ENCODE data around the gene NUMB. TPM values are rescaled to one million over a fixed set of nuclear protein-coding genes. Genes with fewer than 3 reads are reported as not detected.

Gene NUMB
- total and polyA plus RNA-seq, 2 donors (not counting 3 experiments of a cell fraction or from before 2014, with no cell fraction given) = 128 to 164 TPM

DNA sequence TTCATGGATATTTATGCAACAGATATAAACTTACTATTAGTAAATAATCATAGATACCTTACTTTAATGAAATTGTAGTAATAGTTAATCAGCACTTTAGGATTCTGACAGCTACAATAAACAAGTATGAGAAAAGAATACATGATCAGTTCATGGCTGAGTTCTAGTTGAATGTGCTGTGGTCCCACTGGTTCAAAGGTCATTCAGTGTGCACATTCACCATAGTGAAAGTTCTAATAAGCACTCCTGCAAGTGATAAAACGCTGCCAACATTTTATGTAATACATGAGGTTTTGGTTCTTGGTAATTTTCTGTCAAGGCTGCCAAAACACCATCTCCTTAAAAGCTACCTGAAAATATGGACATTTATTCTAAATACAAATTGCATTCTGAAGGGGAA is 92.6 kb downstream of the NUMB start:
- dilution Hi-C loops (cut with MboI; ENCODE audit: extremely low pct_ligation_motif_present, low sequenced_read_pairs) (no loop called here), intact Hi-C loops (cut with micrococcal nuclease) (no loop called here)
- peaks cover 20% of the 10 kb centered on the region for H3K79me2 ChIP-seq (ENCODE audit: control insufficient read depth, insufficient read depth, low read length)
- no peak for FAIRE-seq
- TSS peak; percentile 6 for BruUV-seq (replicated peaks)
- no peak overlapping the region for H3K4me3 ChIP-seq (replicated peaks in 1 of 3; ENCODE audit: insufficient read depth in 1 of 3, low read depth in 1 of 3, low read length in 3 of 3)
- H3K4me1 ChIP-seq (ENCODE audit: control insufficient read depth, extremely low read depth, insufficient read depth, low read length) = no peaks in the 10 kb centered on the region
- no peak overlapping the region for H2AFZ ChIP-seq (ENCODE audit: low read depth, low read length)
- H3K36me3 ChIP-seq (ENCODE audit: control insufficient read depth in 2 of 2, extremely low read depth in 1 of 2, insufficient read depth in 2 of 2, low read length in 2 of 2) = no peaks in the 10 kb centered on the region
- no peak for DNase-seq (ENCODE audit: low read depth, low spot score)
- H3K9ac ChIP-seq (replicated peaks; ENCODE audit: extremely low read depth, insufficient read depth, low read length) = no peak overlapping the region
- H3K4me2 ChIP-seq (ENCODE audit: insufficient read depth, low read length) = no peak overlapping the region
- no peaks in the 10 kb centered on the region for H3K9me1 ChIP-seq (replicated peaks; ENCODE audit: control insufficient read depth, extremely low read depth, insufficient read depth, low read length)
- TF ChIP-seq FOS (IDR thresholded peaks at IDR 0.05; ENCODE audit: borderline replicate concordance, insufficient read depth, low read length) (no peak), EZH2 (IDR thresholded peaks at IDR 0.05; ENCODE audit: borderline replicate concordance, low read depth, low read length, severe bottlenecking) (no peak), POLR2A (IDR thresholded peaks at IDR 0.05; ENCODE audit: low read depth, low read length) (no peak), JUN (IDR thresholded peaks at IDR 0.05; ENCODE audit: borderline replicate concordance, insufficient read depth, insufficient read length, low read depth) (no peak), GATA2 (IDR thresholded peaks at IDR 0.05; ENCODE audit: insufficient read depth, insufficient read length, low read depth, low read length) (no peak), POLR2AphosphoS5 (IDR thresholded peaks at IDR 0.05; ENCODE audit: insufficient read depth, low read depth, low read length) (no peak), MYC (IDR thresholded peaks at IDR 0.05; ENCODE audit: low read depth, low read length) (no peak)
- TF ChIP-seq, protein P1, sequence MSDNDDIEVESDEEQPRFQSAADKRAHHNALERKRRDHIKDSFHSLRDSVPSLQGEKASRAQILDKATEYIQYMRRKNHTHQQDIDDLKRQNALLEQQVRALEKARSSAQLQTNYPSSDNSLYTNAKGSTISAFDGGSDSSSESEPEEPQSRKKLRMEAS (IDR thresholded peaks at IDR 0.05; ENCODE audit: insufficient read depth, insufficient read length) = no peak
- TF ChIP-seq, protein P2, sequence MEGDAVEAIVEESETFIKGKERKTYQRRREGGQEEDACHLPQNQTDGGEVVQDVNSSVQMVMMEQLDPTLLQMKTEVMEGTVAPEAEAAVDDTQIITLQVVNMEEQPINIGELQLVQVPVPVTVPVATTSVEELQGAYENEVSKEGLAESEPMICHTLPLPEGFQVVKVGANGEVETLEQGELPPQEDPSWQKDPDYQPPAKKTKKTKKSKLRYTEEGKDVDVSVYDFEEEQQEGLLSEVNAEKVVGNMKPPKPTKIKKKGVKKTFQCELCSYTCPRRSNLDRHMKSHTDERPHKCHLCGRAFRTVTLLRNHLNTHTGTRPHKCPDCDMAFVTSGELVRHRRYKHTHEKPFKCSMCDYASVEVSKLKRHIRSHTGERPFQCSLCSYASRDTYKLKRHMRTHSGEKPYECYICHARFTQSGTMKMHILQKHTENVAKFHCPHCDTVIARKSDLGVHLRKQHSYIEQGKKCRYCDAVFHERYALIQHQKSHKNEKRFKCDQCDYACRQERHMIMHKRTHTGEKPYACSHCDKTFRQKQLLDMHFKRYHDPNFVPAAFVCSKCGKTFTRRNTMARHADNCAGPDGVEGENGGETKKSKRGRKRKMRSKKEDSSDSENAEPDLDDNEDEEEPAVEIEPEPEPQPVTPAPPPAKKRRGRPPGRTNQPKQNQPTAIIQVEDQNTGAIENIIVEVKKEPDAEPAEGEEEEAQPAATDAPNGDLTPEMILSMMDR (IDR thresholded peaks at IDR 0.05; ENCODE audit: extremely low read depth in 1 of 2, insufficient read depth in 1 of 2, low read depth in 1 of 2, low read length in 2 of 2) = no peak
- H3K27ac ChIP-seq (ENCODE audit: insufficient read depth, low read depth, low read length) = no peak overlapping the region
- ChIA-PET POLR2A (no interaction called here), CTCF (interaction anchor here (1.1 to 1.4 kb wide), 2 partner anchors 71 to 192 kb away, joined by 3 to 4 read pairs; no protein-coding TSS in a partner anchor)
- H4K20me1 ChIP-seq (replicated peaks; ENCODE audit: control insufficient read depth, extremely low read depth, insufficient read depth, low read length) = peaks cover 5% of the 10 kb centered on the region
- H3K27me3 ChIP-seq (ENCODE audit: control insufficient read depth in 2 of 2, insufficient read depth in 2 of 2, low read length in 2 of 2) = no peaks in the 10 kb centered on the region
- no peaks in the 10 kb centered on the region for H3K9me3 ChIP-seq (replicated peaks; ENCODE audit: control insufficient read depth, insufficient read depth, low read length)

Data from endothelial cell of umbilical vein (primary cell).